GM18517 (cell line): ENCODE data around the gene DDTL.
A peak's percentile ranks its signal among the peaks of the same experiment; 100 is the strongest.
"Not testable (repeated sequence)": the region's sequence is repeated elsewhere in the genome, so short reads cannot be mapped to it uniquely, and the experiment has no call there.

Experiments used
- ATAC-seq: cut with Tn5 transposase; IDR thresholded peaks from one replicate; pipeline ENCODE4 v1.9.1; 2021; ENCODE audit warnings: mild to moderate bottlenecking, moderate library complexity; ENCODE audit not compliant: unreplicated experiment

The DDTL gene

DNA sequence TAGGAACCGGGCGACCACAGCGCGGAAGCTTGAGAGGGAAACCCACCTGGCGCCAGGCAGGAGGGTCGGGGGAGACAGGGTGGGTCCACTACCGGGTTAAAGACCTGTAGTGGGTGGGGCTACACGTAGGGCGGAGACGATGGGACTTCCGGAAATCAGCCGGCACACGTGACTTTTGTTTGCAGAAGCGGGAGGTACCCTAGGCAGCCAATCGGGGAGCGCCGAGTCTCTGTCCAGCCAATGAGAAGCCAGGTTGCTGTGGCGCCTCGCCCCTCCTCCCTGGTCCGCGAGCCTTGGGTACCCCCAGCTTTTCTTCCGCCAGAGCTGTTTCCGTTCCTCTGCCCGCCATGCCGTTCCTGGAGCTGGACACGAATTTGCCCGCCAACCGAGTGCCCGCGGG, at the start of gene DDTL:
Gene DDTL (plus strand): TSS at position 321 of the 400 bp plus-strand sequence. CDS start 27 bp downstream, at position 348.
- ATAC-seq: peak; percentile 86

DNA sequence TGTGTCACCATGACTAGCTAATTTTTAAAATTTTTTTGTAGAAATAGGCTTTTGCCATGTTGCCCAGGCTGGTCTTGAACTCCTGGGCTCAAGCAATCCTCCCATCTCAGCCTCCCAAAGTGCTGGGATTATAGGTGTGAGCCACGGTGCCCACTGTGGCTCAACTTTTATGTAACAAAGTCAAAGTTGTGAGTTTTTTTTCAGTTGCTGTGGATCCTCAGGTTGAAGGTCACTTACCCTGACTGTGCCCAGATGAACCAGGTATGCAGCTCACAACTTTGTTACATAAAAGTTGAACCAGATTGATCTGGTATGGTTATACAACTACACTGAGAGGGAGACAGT, 46.4 kb upstream of the DDTL start:
- ATAC-seq: not testable (repeated sequence)

GRCh38 chr22:23921586-23922201, 45.0 kb upstream of the DDTL start:
- ATAC-seq: not testable (repeated sequence)

GRCh38 chr22:23922921-23923320, 43.8 kb upstream of the DDTL start:
- no peak for ATAC-seq

DNA sequence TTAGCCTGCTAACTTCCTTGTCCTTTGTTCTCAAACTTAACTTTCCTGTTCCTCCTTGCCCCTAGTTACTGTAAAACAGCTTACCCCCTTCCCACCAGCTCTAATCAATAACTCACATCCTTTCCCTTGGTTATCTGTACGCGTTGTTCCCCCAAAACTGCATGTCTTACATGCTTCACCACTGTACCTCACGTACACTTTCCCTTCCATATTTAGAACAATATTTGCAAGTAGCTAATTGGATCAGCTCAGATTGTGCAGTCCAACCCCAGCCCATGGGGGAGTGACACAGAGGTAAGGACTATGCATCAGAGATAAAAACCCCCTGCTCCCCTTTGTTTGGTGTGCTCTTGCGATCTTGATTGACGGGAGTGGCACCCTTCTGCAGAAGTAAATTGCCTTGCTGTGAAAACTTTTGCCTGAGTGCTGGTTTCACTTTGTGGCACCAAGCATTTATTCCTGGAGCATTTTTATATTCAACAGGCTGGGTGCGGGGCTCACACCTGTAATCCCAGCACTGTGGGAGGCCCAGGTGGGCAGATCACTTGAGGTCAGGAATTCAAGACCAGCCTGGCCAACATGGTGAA, 41.6 kb upstream of the DDTL start:
- no peak for ATAC-seq

- ATAC-seq: no peak
These were observed 40.1 kb upstream of the DDTL start for GRCh38 chr22:23926561-23926960.

DNA sequence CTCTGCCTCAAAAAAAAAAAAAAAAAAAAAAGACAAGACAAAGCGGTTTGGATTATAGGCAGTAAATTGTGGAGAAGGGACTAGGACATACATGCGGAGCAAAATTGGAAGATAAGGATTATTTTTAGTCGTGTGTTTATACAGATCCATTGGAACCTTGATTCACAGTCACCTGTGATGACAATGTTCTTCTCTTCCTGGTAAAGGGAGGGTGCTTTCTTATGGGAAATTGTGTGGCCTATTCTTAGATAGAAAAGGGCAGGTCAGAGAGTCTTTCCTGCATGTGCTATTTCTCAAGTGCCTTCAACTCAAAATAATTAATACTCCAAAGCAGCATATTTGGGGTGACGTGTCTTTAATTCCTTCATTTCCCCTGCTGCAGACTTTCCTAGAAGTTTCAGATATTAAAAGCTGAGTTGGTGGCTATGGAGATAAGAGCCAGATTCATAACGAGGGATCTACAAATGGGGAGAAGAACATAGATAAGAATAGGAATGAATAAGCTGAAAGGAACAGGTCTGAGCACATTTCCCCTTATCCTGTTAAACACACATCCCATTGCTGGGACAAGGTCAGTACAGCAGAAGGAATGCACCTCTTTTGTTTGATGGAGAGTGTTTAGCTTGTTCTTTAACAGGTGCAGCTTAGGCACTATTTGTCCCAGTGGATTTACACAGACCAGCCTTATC, 28.2 kb upstream of the DDTL start:
- ATAC-seq: no peak

- ATAC-seq: no peak
These were observed 27.7 kb upstream of the DDTL start for GRCh38 chr22:23939017-23939357.

DNA sequence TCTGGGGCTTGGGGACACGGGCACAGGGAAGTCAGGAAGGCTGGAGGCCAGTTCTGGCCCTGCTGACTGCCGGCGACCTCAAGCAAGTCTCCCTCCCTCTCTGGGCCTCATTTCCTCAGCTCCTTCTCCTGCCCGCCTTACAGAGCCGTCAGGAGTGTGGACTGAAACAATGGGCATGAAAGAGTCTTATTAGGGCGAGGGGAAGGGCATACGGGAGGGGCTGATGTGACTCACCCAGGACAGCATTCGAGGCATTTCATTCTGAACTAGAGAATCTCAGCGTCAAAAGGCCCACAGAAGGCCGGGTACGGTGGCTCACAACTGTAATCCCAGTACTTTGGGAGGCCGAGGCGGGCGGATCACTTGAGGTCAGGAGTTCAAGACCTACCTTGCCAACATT, 26.5 kb upstream of the DDTL start:
- ATAC-seq: not testable (repeated sequence)

DNA sequence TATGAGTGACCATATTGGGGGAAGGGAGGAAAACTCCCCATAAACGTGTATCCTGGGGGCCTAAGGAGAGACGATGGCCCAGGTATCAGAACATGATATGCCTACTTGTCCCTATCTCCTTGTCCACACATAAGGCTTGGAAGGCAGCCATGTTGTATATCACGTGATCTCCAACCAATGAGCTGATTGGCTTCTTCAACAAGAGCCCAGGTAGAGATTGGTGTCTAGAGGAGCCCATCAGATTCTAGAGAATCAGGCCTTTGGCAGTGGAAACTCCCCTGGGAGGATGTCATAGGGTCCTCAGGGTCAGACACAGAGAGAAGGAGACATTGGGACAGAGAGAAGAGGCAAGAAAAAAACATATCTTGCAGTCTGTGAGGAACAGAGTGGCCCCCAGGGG, 19.3 kb upstream of the DDTL start:
- ATAC-seq: not testable (repeated sequence)

DNA sequence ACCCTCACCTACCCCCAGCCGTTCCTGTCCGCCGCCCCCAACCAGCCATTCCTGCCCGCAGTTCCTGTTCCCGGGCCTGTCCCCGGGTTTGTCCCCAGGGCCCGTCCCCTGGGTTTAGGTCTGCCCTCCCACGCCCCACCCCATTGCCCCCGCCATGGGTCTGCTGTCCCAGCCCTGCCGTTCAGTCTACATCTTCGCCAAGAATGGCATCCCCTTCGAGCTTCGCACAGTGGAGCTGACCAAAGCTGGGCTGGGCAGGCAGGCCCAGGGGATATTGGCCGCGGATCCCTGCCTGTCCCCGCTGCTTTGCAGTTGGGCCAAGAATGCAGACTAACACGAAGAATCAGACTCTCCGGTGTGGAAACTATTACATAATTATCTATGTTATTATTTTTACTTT, 16.9 kb upstream of the DDTL start:
- ATAC-seq: not testable (repeated sequence)

DNA sequence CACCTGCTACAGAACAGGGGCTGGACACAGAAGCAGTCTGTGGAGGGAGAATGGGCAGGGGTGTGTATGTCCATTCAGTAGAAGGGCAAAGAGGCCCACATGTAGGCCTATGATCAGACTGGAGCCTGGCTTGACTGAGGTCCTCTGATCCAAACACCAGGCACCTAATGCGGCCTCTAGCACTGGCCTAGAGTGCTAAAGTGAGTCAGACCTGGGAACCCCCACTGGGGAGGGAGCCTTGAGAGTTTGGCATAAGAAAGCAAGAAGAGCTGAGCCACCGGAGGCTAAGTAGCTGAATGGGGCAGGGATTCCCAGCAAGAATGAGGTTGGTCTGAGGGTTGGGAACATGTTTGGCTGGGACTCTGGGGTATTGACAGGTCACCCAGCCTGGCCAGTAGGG, 15.3 kb upstream of the DDTL start:
- ATAC-seq: not testable (repeated sequence)

- ATAC-seq: not testable (repeated sequence)
These were observed 13.8 kb upstream of the DDTL start for GRCh38 chr22:23952794-23953405.

DNA sequence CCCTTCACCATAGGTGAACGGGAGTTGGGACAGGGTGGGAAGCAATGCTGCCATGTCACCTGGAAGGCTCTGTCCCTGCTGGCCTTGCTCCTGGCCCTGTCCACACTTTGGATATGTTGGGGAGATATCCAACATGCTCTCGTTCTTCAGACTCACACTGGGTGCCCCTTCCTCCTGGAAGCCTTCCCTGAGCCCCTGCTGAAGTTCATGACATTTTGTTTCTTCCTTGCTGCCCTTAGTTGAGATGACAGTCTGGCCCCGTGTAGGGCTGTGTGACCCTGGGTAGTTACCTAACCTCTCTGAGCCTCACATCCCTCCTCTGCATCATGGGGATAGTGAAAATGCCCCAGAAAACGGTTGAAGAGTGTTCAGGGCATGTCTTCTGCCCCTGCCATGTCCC, 13.2 kb upstream of the DDTL start:
- ATAC-seq: not testable (repeated sequence)

- ATAC-seq: not testable (repeated sequence)
These were observed 12.3 kb upstream of the DDTL start for GRCh38 chr22:23954193-23954990.

- ATAC-seq: not testable (repeated sequence)
These were observed 11.7 kb upstream of the DDTL start for GRCh38 chr22:23954991-23955305.

DNA sequence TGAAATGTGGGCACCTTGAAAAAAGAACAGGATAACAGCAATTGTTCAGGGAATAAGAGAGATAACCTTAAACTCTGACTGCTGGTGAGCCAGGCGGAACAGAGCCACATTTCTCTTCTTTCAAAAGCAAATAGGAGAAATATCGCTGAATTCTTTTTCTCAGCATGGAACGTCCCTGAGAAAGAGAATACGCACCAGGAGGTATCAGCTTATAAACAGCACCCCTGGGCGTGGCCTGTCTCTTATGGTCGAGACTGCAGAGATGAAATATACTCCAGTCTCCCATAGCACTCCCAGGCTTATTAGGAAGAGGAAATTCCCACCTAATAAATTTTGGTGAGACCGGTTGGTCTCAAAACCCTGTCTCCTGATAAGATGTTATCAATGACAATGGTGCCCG, 10.8 kb upstream of the DDTL start:
- not testable (repeated sequence) for ATAC-seq

- not testable (repeated sequence) for ATAC-seq
These were observed 10.3 kb upstream of the DDTL start for GRCh38 chr22:23956301-23956900.

GRCh38 chr22:23961084-23961771, 5.5 kb upstream of the DDTL start, which contains the start of gene GSTT2B:
TSS of gene GSTT2B (minus strand) at chr22:23961195. CDS start at chr22:23961131, 64 bp downstream.
- not testable (repeated sequence) for ATAC-seq

DNA sequence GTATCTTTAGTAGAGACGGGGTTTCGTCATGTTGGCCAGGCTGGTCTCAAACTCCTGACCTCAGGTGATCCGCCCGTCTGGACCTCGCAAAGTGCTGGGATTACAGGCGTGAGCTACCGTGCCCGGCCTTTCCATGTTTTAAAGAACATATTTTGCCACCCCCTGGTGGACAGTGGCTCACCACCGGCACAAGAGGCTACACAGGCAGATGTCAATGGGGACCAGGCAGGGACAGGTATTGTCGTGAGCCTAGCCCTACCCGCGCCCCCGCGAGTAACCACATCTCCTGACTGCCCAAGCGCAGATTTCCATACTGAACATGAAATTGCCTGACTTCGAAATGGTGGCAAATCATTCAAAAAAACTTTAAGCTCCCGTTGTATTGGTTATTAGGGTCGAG, 594 bp upstream of the DDTL start:
- peak; percentile 19 for ATAC-seq
